GM18499 (cell line): Measurements from ENCODE around the gene ASXL1.
"Not testable (repeated sequence)": the region's sequence is repeated elsewhere in the genome, so short reads cannot be mapped to it uniquely, and the experiment has no call there.

ENCODE experiments used
- ATAC-seq: cut with Tn5 transposase; IDR thresholded peaks from one replicate; pipeline ENCODE4 v1.9.1; 2021; ENCODE audit warnings: moderate number of reproducible peaks; ENCODE audit not compliant: insufficient read depth, unreplicated experiment

ASXL1 gene

DNA sequence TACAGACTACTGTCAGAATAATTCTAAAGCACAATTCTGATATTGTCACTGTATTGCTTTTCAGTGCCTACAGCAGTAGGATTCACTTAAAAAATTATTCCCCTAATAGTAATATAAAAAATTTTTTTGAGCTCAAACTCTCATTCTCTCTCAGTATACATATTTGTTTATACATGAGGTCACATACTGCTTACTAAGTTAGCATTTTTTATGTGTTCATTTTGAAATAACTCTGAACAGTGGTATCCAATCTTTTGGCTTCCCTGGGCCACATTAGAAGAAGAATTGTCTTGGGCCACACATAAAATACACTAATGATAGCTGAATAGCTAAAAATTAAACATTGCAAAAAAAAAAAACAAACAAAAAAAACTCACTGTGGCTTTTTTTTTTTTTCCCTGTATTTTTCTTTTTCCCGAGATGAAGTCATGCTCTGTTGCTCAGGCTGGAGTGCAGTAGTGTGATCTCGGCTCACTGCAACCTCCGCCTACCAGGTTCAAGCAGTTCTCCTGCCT lies 38.6 kb downstream of the ASXL1 start:
- ATAC-seq = no peak

DNA sequence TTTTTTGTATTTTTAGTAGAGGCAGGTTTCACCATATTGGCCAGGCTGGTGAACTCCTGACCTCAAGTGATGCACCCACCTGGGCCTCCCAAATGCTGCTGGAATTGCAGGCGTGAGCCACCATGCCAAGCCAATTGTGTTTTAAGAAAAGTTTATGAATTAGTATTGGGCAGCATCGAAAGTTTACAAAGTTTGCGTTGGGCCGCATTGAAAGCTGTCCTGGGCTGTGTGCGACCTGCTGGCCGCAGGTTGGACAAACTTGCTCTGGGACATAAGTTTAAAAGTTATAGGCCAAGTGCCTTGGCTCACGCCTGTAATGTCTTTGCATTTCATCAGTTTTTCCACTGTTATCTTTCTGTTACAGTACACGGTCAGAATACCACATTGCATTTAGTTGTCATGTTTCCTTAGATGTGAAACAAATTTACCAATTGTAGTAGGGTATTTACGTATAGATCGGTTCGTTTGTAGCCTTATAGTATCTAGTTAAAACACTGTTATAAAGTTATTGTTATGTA lies 39.5 kb downstream of the ASXL1 start:
- no peak for ATAC-seq

DNA sequence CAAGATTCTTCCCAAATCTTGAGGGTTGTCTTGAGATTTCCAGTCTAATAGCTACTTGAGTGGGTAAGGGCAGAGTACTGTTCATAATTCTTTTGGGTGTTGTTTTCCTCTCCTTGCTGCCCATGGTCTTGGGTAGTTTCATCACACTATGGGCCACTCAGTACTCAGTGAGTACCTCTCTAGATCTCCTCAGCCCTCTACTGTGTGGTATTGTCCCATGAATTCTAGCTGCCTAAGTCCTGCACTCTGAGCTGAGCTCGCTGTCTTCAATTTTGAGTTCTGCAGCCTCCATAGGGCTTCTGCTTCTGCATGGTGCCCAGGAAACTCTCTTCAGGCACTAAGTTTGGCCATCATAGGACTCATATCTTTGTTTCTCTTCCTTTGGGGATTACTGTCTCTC lies 42.3 kb downstream of the ASXL1 start:
- ATAC-seq = no peak

DNA sequence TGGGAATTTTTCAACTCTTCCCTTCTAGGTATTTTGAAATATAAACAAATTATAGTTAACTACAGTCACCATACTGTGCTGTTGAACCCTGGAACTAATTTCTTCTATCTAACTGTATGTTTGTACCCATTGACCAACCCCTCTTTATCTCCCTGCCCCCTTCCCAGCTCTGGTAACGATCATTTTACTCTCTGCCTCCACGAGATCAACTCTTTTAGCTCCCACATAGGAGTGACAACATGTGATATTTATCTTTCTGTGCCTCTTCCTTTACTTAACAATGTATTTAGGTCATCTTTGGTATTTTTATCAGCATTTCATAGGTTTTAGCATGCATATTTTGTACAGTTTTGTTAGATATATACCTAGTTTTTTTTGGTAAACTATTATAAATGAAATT lies 45.9 kb downstream of the ASXL1 start:
- ATAC-seq = no peak

DNA sequence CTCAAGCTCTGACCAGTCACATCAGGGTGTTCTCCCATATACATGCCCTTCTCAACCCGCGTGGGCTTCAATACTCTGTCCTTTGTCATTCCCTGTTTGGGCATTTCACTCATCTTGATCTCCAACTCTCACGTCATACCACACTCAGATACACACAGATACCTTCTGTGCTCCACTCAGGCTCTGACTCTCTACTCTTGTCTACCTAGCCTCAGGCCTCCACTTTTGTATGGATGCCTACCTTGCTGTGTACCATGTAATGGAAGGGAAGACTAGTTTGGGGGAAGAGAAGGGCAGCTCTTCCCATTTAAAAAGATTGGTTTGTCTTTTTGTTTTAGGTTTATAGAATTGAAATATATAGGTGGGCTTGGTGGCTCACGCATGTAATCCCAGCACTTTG lies 48.6 kb downstream of the ASXL1 start:
- no peak for ATAC-seq

DNA sequence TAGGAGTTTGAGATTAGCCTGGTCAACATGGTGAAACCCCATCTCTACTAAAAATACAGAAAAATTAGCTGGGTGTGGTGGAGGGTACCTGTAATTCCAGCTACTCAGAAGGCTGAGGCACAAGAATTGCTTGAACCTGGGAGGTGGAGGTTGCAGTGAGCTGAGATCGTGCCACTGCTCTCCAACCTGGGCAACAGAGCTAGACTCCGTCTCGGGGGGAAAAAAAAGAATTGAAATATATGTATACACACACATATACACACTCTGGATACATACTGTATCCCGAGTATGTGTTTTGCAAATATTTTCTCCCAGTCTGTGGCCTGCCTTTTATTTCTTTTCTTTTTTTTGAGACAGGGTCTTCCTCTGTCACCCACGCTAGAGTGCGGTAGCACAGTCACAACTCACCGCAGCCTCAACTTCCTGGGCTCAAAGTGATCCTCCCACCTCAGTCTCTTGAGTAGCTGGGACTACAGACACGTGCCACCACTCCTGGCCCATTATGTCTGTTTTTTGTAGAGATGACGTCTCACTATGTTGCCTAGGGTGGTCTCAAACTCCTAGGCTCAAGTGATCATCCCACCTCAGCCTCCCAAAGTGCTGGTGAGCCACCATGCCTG lies 49.1 kb downstream of the ASXL1 start:
- not testable (repeated sequence) for ATAC-seq

DNA sequence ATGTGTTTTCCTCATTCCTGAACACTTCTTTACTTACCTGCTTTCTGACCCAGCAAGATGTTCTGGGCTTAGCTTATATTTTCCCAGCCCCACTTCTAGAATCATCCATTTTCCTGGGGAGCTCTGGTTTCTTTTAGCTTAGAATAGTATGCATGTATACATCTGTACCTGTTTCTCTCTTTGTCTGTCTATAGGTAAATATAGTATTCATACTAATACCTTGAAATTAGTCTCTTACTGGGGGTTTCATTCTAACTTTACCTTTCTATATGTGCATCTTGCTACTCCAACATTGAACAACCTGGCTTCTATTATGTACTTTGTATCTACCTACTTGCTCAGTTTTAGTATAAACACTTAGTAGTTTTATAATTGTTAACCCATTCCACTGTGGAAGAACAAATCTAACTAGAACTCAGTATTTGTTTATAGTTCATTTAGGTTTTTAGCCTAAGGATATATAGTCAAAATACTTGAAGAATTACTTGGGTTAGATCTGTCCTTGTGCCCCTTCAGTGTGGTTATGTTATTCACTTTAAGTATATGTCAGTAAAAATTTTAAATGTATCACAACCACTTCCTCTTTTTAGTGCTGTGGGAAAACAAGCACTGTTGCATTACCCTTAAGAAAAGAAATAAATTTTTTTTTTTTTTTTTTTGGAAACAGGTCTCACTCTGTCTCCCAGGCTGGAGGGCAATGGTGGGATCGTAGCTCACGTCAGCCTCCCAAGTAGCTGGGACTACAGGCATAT lies 54.0 kb downstream of the ASXL1 start:
- ATAC-seq = no peak

DNA sequence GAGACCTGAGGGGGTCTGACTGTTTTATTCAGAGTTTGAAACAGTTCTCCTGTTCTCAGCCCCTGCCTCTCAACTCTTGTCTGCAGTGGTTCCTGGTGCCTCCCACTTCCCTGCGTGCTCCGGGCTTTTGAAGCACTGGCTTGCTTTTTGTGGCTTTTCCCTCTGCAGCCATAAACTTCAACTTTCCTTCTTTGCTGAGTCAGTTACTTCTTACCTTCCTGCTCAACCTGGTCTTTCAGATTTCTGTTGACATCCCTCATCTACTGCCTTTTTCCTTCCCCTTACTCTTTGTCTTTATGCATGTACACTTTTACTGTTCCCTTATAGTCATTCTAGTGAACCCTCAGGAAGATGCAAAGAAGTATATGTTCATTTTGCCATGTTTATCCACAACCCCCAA lies 57.4 kb downstream of the ASXL1 start:
- ATAC-seq = no peak

DNA sequence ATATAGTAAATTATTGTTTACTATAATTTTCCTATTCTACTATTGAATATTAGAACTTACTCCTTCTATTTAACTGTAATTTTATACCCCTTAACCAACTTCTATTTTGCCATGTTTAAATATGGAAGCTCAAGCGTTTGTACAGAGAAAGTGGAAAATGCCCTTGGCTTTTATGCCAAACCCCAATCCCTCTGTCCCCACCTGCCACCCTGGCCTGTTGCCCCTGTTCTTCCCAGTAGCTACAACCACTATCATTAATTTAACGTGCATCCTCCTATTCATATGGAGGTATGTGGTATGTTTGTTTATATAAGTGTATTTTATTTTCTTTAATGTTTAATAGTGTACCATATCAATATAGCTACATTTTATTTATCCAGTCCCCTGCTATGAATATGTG lies 58.1 kb downstream of the ASXL1 start:
- ATAC-seq = no peak

DNA sequence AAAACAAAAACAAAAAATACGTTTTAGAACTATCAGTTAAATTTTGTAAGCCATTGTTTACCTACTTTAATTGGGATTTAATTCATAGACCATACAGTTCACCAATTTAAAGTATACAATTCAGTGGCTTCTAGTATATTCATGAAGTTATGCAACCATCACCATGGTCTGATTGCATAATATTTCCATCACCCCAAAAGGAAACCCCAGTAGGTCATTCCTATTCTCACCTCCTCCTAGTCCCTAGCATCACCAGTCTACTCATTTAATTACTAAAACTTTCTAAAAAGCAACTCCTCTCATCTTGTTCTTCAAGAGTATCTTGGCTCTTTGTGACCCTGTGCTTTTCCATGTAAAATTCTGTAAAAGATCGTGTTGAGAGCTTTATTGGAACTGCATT lies 60.2 kb downstream of the ASXL1 start:
- ATAC-seq = no peak

DNA sequence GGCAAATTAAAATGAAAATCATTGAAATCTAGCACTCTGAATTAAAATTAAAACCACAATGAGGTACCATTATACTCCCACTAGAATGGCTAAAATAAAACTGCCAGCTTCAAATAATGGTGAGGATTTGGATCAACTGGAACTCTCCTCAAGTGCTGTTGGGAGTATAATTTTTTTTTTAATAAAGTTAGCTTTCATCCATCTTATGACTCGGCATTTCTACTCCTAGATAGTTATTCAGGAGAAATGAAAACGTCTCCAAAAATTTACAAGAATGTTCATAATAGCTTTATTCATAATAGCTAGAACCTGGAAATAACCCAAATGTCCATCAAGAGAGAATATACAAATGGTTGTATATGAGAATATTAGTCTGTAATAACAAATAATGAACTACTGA lies 63.2 kb downstream of the ASXL1 start:
- ATAC-seq = no peak

DNA sequence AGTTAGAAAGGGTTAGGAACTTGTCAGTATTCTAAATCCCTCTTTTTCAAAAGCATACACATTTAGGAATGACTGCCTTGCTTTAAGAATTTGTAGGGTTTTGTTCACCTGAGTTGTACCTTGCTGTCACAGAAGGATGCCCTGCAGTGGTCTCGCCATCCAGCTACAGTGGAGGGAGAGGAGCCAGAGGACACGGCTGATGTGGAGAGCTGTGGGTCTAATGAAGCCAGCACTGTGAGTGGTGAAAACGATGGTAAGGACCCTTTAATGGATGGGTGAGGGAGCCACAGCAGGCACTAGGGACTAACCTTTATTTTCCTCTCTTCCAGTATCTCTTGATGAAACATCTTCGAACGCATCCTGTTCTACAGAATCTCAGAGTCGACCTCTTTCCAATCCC lies 69.9 kb downstream of the ASXL1 start:
- no peak for ATAC-seq

DNA sequence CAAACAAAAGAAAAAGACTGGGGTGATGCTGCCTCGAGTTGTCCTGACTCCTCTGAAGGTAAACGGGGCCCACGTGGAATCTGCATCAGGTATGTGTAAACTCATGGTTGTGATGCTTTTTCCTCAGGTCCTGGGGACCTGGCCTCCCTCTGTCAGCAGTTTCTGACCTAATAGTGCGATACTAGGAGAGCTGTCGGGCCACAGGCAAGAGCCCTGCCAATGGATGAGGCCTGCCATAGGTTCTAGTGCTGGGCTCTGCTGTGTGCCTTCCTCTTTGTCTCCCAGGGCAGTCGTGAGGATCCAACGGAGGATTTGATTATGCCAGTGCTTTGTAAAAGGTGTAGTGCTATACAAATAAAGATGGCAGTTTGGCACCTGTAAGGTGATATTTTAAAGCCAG lies 71.2 kb downstream of the ASXL1 start:
- no peak for ATAC-seq

DNA sequence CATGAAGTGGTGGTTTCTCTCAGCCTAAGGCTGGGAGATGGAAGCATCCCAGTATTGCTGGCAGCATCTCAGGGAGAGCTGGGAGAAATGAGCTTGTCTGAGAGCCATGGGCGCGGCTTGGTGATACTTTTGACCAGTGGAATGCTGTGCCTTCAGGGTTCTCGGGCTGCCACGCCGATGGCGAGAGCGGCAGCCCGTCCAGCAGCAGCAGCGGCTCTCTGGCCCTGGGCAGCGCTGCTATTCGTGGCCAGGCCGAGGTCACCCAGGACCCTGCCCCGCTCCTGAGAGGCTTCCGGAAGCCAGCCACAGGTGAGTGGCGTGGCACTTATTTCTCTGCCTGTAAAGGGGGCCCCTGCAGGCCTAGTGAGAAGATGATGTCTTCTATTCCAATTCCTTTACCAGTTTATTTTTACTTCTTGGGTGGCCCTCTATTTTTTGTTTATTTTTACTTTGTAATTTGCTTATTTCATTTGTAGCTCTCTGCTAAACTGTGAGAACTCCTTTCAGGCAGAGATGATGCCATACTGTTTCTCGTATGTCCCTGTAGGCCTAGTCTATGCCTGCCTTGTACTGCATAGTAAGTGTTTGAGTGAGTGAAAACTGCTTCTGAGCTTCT lies 71.7 kb downstream of the ASXL1 start:
- no peak for ATAC-seq

DNA sequence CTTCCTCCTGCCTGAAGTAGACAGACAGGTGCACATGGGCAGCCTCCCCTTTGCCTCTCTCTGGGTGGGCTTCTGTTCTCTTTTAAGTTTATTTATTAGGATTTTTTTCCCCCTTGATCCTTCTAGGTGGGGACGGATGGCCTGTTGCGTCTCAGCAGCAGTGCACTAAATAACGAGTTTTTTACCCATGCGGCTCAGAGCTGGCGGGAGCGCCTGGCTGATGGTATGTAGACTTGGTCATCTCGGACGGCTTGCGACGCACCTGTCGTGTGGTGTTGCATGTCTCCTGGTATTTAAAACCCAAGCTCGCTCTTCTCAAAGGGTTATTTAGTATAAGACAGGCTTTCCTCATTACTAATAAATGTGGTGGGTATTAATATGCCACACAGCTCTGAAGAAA lies 73.3 kb downstream of the ASXL1 start:
- no peak for ATAC-seq

DNA sequence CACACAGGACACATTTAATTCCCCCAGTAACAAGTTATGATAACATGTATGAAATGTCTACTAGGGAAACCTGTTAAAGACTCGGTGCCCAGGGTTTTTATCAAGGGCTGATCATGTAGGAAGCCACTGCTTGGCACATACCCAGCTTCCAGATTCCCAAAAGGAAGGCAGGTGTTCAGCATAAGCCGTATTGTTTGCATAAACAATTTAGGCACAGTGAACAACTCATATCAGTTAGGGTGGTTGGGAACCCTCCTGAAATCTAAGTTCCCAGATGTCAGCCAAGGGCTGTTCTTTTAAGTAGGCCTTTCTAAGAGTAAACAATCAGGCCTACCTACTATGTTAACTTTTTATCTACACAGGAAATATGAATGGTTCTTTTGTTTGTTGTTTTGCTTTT lies 74.1 kb downstream of the ASXL1 start:
- no peak for ATAC-seq

DNA sequence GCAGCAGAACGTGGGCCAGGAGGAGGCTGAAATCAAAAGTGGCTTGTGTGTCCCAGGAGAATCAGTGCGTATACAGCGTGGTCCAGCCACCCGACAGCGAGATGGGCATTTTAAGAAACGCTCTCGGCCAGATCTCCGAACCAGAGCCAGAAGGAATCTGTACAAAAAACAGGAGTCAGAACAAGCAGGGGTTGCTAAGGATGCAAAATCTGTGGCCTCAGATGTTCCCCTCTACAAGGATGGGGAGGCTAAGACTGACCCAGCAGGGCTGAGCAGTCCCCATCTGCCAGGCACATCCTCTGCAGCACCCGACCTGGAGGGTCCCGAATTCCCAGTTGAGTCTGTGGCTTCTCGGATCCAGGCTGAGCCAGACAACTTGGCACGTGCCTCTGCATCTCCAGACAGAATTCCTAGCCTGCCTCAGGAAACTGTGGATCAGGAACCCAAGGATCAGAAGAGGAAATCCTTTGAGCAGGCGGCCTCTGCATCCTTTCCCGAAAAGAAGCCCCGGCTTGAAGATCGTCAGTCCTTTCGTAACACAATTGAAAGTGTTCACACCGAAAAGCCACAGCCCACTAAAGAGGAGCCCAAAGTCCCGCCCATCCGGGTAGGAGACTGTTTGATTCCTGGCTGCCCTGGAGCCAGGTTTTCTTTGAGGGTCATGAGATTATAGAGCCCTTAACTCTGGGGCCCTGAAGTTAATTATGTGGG lies 75.3 kb downstream of the ASXL1 start:
- ATAC-seq = no peak

DNA sequence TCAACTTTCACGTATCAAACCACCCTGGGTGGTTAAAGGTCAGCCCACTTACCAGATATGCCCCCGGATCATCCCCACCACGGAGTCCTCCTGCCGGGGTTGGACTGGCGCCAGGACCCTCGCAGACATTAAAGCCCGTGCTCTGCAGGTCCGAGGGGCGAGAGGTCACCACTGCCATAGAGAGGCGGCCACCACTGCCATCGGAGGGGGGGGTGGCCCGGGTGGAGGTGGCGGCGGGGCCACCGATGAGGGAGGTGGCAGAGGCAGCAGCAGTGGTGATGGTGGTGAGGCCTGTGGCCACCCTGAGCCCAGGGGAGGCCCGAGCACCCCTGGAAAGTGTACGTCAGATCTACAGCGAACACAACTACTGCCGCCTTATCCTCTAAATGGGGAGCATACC lies 76.3 kb downstream of the ASXL1 start:
- ATAC-seq = no peak

DNA sequence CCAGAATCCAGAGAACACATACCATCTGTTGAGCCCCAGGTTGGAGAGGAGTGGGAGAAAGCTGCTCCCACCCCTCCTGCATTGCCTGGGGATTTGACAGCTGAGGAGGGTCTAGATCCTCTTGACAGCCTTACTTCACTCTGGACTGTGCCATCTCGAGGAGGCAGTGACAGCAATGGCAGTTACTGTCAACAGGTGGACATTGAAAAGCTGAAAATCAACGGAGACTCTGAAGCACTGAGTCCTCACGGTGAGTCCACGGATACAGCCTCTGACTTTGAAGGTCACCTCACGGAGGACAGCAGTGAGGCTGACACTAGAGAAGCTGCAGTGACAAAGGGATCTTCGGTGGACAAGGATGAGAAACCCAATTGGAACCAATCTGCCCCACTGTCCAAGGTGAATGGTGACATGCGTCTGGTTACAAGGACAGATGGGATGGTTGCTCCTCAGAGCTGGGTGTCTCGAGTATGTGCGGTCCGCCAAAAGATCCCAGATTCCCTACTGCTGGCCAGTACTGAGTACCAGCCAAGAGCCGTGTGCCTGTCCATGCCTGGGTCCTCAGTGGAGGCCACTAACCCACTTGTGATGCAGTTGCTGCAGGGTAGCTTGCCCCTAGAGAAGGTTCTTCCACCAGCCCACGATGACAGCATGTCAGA lies 77.4 kb downstream of the ASXL1 start:
- ATAC-seq = no peak

DNA sequence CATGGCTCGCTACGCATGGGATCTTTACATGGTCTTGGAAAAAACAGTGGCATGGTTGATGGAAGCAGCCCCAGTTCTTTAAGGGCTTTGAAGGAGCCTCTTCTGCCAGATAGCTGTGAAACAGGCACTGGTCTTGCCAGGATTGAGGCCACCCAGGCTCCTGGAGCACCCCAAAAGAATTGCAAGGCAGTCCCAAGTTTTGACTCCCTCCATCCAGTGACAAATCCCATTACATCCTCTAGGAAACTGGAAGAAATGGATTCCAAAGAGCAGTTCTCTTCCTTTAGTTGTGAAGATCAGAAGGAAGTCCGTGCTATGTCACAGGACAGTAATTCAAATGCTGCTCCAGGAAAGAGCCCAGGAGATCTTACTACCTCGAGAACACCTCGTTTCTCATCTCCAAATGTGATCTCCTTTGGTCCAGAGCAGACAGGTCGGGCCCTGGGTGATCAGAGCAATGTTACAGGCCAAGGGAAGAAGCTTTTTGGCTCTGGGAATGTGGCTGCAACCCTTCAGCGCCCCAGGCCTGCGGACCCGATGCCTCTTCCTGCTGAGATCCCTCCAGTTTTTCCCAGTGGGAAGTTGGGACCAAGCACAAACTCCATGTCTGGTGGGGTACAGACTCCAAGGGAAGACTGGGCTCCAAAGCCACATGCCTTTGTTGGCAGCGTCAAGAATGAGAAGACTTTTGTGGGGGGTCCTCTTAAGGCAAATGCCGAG lies 78.2 kb downstream of the ASXL1 start:
- ATAC-seq = no peak
